Liver (tissue), 9 donors: ENCODE data around the gene CLDN5. TPM values are rescaled to one million over a fixed set of nuclear protein-coding genes. Genes with fewer than 3 reads are reported as not detected.

Source experiments
- DNase-seq: peaks from one replicate; pipeline ENCODE4 v3.0.0-alpha.2; 2017; ENCODE audit warnings: low spot score
- H3K27ac ChIP-seq, 2 donors: one replicate each; pipeline ENCODE4 v1.7.0; 2013; ENCODE audit warnings: inconsistent platforms in 2 of 2, low read length in 2 of 2, control low read depth in 1 of 2, low read depth in 1 of 2, mild to moderate bottlenecking in 1 of 2
- H3K27me3 ChIP-seq, 4 donors: one replicate each; pipeline versions ENCODE4 v1.6.1 to v1.7.0; 2013; ENCODE audit warnings: low read length in 3 of 4, inconsistent platforms in 1 of 4, mild to moderate bottlenecking in 1 of 4, moderate library complexity in 1 of 4; ENCODE audit not compliant: control insufficient read depth in 4 of 4, insufficient read depth in 4 of 4
- H3K36me3 ChIP-seq, 4 donors: one replicate each; pipeline versions ENCODE4 v1.6.1 to v1.7.0; 2013; ENCODE audit warnings: low read length in 3 of 4, mild to moderate bottlenecking in 3 of 4, low read depth in 1 of 4, moderate library complexity in 1 of 4; ENCODE audit not compliant: control insufficient read depth in 4 of 4, insufficient read depth in 3 of 4
- H3K4me1 ChIP-seq, 4 donors: one replicate each; pipeline versions ENCODE4 v1.6.1 to v1.7.0; 2013; ENCODE audit warnings: low read length in 3 of 4, mild to moderate bottlenecking in 3 of 4, moderate library complexity in 1 of 4; ENCODE audit not compliant: control insufficient read depth in 4 of 4, insufficient read depth in 4 of 4
- H3K4me3 ChIP-seq, 3 donors: one replicate each; pipeline versions ENCODE4 v1.6.1 to v1.7.0; 2013; ENCODE audit warnings: low read length in 3 of 3, control low read depth in 1 of 3, low read depth in 1 of 3, mild to moderate bottlenecking in 1 of 3
- H3K9ac ChIP-seq, 2 donors: one replicate each; pipeline ENCODE4 v1.7.0; 2013; ENCODE audit warnings: low read length in 2 of 2, mild to moderate bottlenecking in 2 of 2, moderate library complexity in 2 of 2, control low read depth in 1 of 2, low read depth in 1 of 2
- H3K9me3 ChIP-seq, 4 donors: one replicate each; pipeline versions ENCODE4 v1.6.1 to v1.7.0; 2013; ENCODE audit warnings: low read length in 3 of 4; ENCODE audit not compliant: control insufficient read depth in 4 of 4
- ATF3 ChIP-seq: IDR thresholded peaks from 2 replicates; pipeline ENCODE4 v1.6.1; 2016; ENCODE audit warnings: antibody characterized with exemption
- CTCF ChIP-seq: fragments of 150-350 bp; IDR thresholded peaks from 2 replicates; pipeline ENCODE4 v1.5.1; 2017; ENCODE audit warnings: improper control_type of control experiment, low read depth, low read length; ENCODE audit not compliant: missing input control
- EGR1 ChIP-seq, 2 donors: IDR thresholded peaks; 2 replicates each; pipeline ENCODE4 v1.6.1; 2016 to 2018; ENCODE audit warnings: antibody characterized with exemption in 2 of 2, low read depth in 2 of 2
- FOXA1 ChIP-seq: IDR thresholded peaks from 2 replicates; pipeline ENCODE4 v1.6.1; 2016; ENCODE audit warnings: antibody characterized with exemption
- GABPA ChIP-seq, 2 donors: IDR thresholded peaks in 1 of 2; conservative IDR thresholded peaks in 1 of 2; 2 replicates each; pipeline ENCODE4 v1.6.1; 2016; ENCODE audit warnings: antibody characterized with exemption in 2 of 2, mild to moderate bottlenecking in 1 of 2, moderate library complexity in 1 of 2
- HNF4A ChIP-seq, 2 donors: conservative IDR thresholded peaks; 2 replicates each; pipeline ENCODE4 v1.6.1; 2016; ENCODE audit warnings: antibody characterized with exemption in 2 of 2, mild to moderate bottlenecking in 2 of 2
- HNF4G ChIP-seq: IDR thresholded peaks from 2 replicates; pipeline ENCODE4 v1.6.1; 2016; ENCODE audit warnings: antibody characterized with exemption
- JUND ChIP-seq, 2 donors: IDR thresholded peaks; 2 replicates each; pipeline ENCODE4 v1.6.1; 2016; ENCODE audit warnings: antibody characterized with exemption in 2 of 2
- MAX ChIP-seq: IDR thresholded peaks from 2 replicates; pipeline ENCODE4 v1.6.1; 2016; ENCODE audit warnings: antibody characterized with exemption
- NR2F2 ChIP-seq: IDR thresholded peaks from 2 replicates; pipeline ENCODE4 v1.6.1; 2016; ENCODE audit warnings: antibody characterized with exemption
- RAD21 ChIP-seq, 2 donors: IDR thresholded peaks; 2 replicates each; pipeline ENCODE4 v1.6.1; 2016; ENCODE audit warnings: antibody characterized with exemption in 2 of 2, mild to moderate bottlenecking in 2 of 2
- REST ChIP-seq: IDR thresholded peaks from 2 replicates; pipeline ENCODE4 v1.6.1; 2016; ENCODE audit warnings: antibody characterized with exemption, mild to moderate bottlenecking
- RXRA ChIP-seq, 2 donors: IDR thresholded peaks; 2 replicates each; pipeline ENCODE4 v1.6.1; 2017 to 2018; ENCODE audit warnings: antibody characterized with exemption in 2 of 2, mild to moderate bottlenecking in 1 of 2
- SP1 ChIP-seq: IDR thresholded peaks from 2 replicates; pipeline ENCODE4 v1.6.1; 2018; ENCODE audit warnings: antibody characterized with exemption, mild to moderate bottlenecking
- TAF1 ChIP-seq: conservative IDR thresholded peaks from 2 replicates; pipeline ENCODE4 v1.6.1; 2016; ENCODE audit warnings: antibody characterized with exemption, mild to moderate bottlenecking
- YY1 ChIP-seq: IDR thresholded peaks from 2 replicates; pipeline ENCODE4 v1.6.1; 2016; ENCODE audit warnings: antibody characterized with exemption, mild to moderate bottlenecking
- ZBTB33 ChIP-seq: IDR thresholded peaks from 2 replicates; pipeline ENCODE4 v1.6.1; 2016; ENCODE audit warnings: antibody characterized with exemption
- WGBS: extraction: QIAGEN DNeasy Blood & Tissue Kit; methylation state at CpG from one replicate; pipeline ENCODE4 v1.1.7; 2013; 5-methylcytosine and 5-hydroxymethylcytosine counted together
- polyA plus RNA-seq, 2 donors: library from polyadenylated mRNA; stranded (reverse) in 1 of 2; unstranded in 1 of 2; fragments of 200-250 nt in 1 of 2; fragments of >200 nt in 1 of 2; fragmentation: Nextera tagmentation in 1 of 2; extraction: Ambion mirVana in 1 of 2; gene quantifications; one replicate each; pipeline versions ENCODE4 v1.2.1 to v1.2.3, GENCODE V29; 2013 to 2015
- total RNA-seq, 2 donors: library from RNA; depleted of rRNA; stranded (reverse); fragments of >200 nt; gene quantifications; one replicate each; pipeline ENCODE4 v1.2.3, GENCODE V29; 2014
- donor health status: healthy.
- donor health status: healthy.
- donor health status: healthy.
- donor health status: healthy.
- donor health status: healthy.

The CLDN5 gene
- total and polyA plus RNA-seq, 4 donors, result 15.6 to 31.5 (median 22.4) TPM

GRCh38 chr22:19496324-19496630, 27.9 kb downstream of the CLDN5 start:
- no peak for DNase-seq
- Histone ChIP-seq H3K27me3 (no peaks in the 10 kb centered on the region), H3K4me1 (no peaks in the 10 kb centered on the region), H3K36me3 (no peaks in the 10 kb centered on the region), H3K9ac (no peak overlapping the region), H3K9me3 (no peaks in the 10 kb centered on the region), H3K4me3 (no peak overlapping the region), H3K27ac (no peak overlapping the region)
- 94% methylated on average over 3 of the region's 3 CpGs for WGBS
- no peak for TF ChIP-seq RAD21 (IDR thresholded peaks at IDR 0.05)
- no peak for TF ChIP-seq ZBTB33
- no peak for TF ChIP-seq FOXA1
- TF ChIP-seq HNF4G, result no peak
- no peak for TF ChIP-seq CTCF
- no peak for TF ChIP-seq SP1
- TF ChIP-seq ATF3, result no peak
- no peak for TF ChIP-seq REST
- no peak for TF ChIP-seq TAF1
- TF ChIP-seq EGR1 (IDR thresholded peaks at IDR 0.05; ENCODE audit: low read depth in 2 of 2), result no peak
- no peak for TF ChIP-seq GABPA (IDR thresholded peaks at IDR 0.05 in 1 of 2, conservative IDR thresholded peaks at IDR 0.05 in 1 of 2)
- no peak for TF ChIP-seq HNF4A (conservative IDR thresholded peaks at IDR 0.05)
- no peak for TF ChIP-seq JUND (IDR thresholded peaks at IDR 0.05)
- TF ChIP-seq RXRA (IDR thresholded peaks at IDR 0.05), result no peak
- no peak for TF ChIP-seq MAX
- TF ChIP-seq YY1, result no peak
- no peak for TF ChIP-seq NR2F2
